ENCODE results near the gene SND1. TPM values are rescaled to one million over a fixed set of nuclear protein-coding genes. Genes with fewer than 3 reads are reported as not detected.

The SND1 gene
- total and polyA plus RNA-seq, 10 of the 15 experiments (the other 5 are each of a cell fraction or from before 2014, with no cell fraction given) = 52.4 to 270 (median 146) TPM

DNA sequence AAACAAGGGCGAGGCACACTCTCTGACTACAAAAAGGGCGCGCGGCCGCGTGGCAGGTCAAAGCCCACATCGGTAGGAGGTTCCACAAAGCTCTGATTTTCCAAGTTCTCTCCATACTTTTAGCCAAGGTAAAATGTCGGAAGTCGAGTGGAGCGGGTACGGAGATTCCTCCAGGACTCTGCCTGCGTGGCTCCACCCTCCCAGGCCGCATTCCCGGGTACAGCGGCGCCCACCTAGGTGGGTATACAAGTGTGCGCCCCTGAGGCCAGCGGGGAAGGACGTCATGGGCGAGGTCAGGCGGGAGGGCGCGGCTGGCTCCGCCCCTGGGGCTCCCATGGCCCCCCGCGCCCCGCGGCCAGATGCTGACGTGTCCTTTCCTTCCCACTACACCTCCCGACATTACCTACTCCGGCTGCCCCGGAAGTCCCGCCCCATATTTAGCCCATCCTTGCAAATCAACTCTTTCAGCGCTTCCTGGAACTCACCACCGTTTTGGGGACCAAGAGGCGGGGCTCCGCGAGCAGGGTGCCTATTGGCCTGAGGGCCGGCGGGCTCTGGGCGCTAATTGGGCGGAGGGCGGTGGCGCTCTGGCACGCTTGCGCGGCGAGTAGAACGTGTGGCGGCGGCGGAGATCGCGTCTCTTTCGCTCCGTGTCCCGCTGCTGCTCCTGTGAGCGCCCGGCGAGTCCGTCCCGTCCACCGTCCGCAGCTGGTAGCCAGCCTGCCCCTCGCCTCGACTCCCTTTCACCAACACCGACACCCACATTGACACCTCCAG, at the start of gene SND1 (continued):
- TF ChIP-seq, protein P1, sequence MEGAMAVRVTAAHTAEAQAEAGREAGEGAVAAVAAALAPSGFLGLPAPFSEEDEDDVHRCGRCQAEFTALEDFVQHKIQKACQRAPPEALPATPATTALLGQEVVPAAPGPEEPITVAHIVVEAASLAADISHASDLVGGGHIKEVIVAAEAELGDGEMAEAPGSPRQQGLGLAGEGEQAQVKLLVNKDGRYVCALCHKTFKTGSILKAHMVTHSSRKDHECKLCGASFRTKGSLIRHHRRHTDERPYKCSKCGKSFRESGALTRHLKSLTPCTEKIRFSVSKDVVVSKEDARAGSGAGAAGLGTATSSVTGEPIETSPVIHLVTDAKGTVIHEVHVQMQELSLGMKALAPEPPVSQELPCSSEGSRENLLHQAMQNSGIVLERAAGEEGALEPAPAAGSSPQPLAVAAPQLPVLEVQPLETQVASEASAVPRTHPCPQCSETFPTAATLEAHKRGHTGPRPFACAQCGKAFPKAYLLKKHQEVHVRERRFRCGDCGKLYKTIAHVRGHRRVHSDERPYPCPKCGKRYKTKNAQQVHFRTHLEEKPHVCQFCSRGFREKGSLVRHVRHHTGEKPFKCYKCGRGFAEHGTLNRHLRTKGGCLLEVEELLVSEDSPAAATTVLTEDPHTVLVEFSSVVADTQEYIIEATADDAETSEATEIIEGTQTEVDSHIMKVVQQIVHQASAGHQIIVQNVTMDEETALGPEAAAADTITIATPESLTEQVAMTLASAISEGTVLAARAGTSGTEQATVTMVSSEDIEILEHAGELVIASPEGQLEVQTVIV (IDR thresholded peaks at IDR 0.05; ENCODE audit: borderline replicate concordance, partially characterized antibody) = peak; percentile 90
- TF ChIP-seq SP1 (IDR thresholded peaks at IDR 0.05; ENCODE audit: low read depth, low read length) = peak; percentile 85
- peak; percentile 80 for TF ChIP-seq NR2C1 (IDR thresholded peaks at IDR 0.05)
- no peak for TF ChIP-seq DPF2 (IDR thresholded peaks at IDR 0.05)
- TF ChIP-seq, protein P2, sequence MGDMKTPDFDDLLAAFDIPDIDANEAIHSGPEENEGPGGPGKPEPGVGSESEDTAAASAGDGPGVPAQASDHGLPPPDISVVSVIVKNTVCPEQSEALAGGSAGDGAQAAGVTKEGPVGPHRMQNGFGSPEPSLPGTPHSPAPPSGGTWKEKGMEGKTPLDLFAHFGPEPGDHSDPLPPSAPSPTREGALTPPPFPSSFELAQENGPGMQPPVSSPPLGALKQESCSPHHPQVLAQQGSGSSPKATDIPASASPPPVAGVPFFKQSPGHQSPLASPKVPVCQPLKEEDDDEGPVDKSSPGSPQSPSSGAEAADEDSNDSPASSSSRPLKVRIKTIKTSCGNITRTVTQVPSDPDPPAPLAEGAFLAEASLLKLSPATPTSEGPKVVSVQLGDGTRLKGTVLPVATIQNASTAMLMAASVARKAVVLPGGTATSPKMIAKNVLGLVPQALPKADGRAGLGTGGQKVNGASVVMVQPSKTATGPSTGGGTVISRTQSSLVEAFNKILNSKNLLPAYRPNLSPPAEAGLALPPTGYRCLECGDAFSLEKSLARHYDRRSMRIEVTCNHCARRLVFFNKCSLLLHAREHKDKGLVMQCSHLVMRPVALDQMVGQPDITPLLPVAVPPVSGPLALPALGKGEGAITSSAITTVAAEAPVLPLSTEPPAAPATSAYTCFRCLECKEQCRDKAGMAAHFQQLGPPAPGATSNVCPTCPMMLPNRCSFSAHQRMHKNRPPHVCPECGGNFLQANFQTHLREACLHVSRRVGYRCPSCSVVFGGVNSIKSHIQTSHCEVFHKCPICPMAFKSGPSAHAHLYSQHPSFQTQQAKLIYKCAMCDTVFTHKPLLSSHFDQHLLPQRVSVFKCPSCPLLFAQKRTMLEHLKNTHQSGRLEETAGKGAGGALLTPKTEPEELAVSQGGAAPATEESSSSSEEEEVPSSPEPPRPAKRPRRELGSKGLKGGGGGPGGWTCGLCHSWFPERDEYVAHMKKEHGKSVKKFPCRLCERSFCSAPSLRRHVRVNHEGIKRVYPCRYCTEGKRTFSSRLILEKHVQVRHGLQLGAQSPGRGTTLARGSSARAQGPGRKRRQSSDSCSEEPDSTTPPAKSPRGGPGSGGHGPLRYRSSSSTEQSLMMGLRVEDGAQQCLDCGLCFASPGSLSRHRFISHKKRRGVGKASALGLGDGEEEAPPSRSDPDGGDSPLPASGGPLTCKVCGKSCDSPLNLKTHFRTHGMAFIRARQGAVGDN (IDR thresholded peaks at IDR 0.05) = peak; percentile 53
- TF ChIP-seq, protein P3, sequence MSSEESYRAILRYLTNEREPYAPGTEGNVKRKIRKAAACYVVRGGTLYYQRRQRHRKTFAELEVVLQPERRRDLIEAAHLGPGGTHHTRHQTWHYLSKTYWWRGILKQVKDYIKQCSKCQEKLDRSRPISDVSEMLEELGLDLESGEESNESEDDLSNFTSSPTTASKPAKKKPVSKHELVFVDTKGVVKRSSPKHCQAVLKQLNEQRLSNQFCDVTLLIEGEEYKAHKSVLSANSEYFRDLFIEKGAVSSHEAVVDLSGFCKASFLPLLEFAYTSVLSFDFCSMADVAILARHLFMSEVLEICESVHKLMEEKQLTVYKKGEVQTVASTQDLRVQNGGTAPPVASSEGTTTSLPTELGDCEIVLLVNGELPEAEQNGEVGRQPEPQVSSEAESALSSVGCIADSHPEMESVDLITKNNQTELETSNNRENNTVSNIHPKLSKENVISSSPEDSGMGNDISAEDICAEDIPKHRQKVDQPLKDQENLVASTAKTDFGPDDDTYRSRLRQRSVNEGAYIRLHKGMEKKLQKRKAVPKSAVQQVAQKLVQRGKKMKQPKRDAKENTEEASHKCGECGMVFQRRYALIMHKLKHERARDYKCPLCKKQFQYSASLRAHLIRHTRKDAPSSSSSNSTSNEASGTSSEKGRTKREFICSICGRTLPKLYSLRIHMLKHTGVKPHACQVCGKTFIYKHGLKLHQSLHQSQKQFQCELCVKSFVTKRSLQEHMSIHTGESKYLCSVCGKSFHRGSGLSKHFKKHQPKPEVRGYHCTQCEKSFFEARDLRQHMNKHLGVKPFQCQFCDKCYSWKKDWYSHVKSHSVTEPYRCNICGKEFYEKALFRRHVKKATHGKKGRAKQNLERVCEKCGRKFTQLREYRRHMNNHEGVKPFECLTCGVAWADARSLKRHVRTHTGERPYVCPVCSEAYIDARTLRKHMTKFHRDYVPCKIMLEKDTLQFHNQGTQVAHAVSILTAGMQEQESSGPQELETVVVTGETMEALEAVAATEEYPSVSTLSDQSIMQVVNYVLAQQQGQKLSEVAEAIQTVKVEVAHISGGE (CRISPR knock-in tag; IDR thresholded peaks at IDR 0.05) = no peak
- no peak for TF ChIP-seq IRF4 (IDR thresholded peaks at IDR 0.05; ENCODE audit: low read depth, low read length)
- peak; percentile 78 for TF ChIP-seq NBN (IDR thresholded peaks at IDR 0.05)
- peak; percentile 65 for TF ChIP-seq ATF7 (IDR thresholded peaks at IDR 0.05; ENCODE audit: low read depth)
- TF ChIP-seq EED (IDR thresholded peaks at IDR 0.05; ENCODE audit: low read depth) = 0 out of 2 replicates have a peak, but pooled peaks have one; percentile 37
- no peak for TF ChIP-seq FOXM1 (IDR thresholded peaks at IDR 0.05; ENCODE audit: low read depth, low read length)
- TF ChIP-seq ZNF274 (IDR thresholded peaks at IDR 0.05; ENCODE audit: insufficient read depth, insufficient read length) = no peak
- no peak for TF ChIP-seq ASH2L (IDR thresholded peaks at IDR 0.05; ENCODE audit: borderline replicate concordance, low read depth)
- TF ChIP-seq CREB1 (IDR thresholded peaks at IDR 0.05; ENCODE audit: low read depth) = peak; percentile 88
- no peak for TF ChIP-seq SPI1 (IDR thresholded peaks at IDR 0.05; ENCODE audit: borderline replicate concordance, insufficient read depth, low read depth, low read length)
- TF ChIP-seq HDGF (IDR thresholded peaks at IDR 0.05) = peak; percentile 93
- no peak for TF ChIP-seq CBX3 (IDR thresholded peaks at IDR 0.05; ENCODE audit: borderline replicate concordance, low read depth)
- TF ChIP-seq MEF2B (IDR thresholded peaks at IDR 0.05; ENCODE audit: partially characterized antibody, poor library complexity, severe bottlenecking) = peak; percentile 11
- TF ChIP-seq IKZF1 (conservative IDR thresholded peaks at IDR 0.05) = peak; percentile 68; the same call in 1 of the 2 replicates
- TF ChIP-seq MTA3 (IDR thresholded peaks at IDR 0.05; ENCODE audit: borderline replicate concordance, low read length) = no peak
- TF ChIP-seq RCOR1 (conservative IDR thresholded peaks at IDR 0.05; ENCODE audit: low read depth, low read length) = no peak
- TF ChIP-seq SIN3A (IDR thresholded peaks at IDR 0.05; ENCODE audit: low read depth, low read length) = peak; percentile 79; the same call in 1 of the 2 replicates

Data from GM12878 (cell line).